Measurements from ENCODE around the gene TMEM253. TPM values are rescaled to one million over a fixed set of nuclear protein-coding genes. Genes with fewer than 3 reads are reported as not detected.

The TMEM253 gene
- polyA plus RNA-seq (2012; ENCODE audit: insufficient read depth, insufficient read length, low read depth) = 4.6 TPM

GRCh38 chr14:21100931-21101330 lies at the start of gene TMEM253:
TMEM253 (plus strand) TSS chr14:21101066; CDS start chr14:21101344, 278 bp downstream.
- Histone ChIP-seq H3K4me3 (ENCODE audit: low read depth, low read length) (no peak within 1 kb of the TSS), H3K27me3 (no peaks in the 10 kb centered on the region), H3K9me3 (no peaks in the 10 kb centered on the region), H3K36me3 (no peaks in the 10 kb centered on the region), H3K4me1 (peaks cover 26% of the 10 kb centered on the region)
- no peak for DNase-seq
- TF ChIP-seq CTCF (IDR thresholded peaks at IDR 0.05; ENCODE audit: low read depth, low read length) = no peak

DNA sequence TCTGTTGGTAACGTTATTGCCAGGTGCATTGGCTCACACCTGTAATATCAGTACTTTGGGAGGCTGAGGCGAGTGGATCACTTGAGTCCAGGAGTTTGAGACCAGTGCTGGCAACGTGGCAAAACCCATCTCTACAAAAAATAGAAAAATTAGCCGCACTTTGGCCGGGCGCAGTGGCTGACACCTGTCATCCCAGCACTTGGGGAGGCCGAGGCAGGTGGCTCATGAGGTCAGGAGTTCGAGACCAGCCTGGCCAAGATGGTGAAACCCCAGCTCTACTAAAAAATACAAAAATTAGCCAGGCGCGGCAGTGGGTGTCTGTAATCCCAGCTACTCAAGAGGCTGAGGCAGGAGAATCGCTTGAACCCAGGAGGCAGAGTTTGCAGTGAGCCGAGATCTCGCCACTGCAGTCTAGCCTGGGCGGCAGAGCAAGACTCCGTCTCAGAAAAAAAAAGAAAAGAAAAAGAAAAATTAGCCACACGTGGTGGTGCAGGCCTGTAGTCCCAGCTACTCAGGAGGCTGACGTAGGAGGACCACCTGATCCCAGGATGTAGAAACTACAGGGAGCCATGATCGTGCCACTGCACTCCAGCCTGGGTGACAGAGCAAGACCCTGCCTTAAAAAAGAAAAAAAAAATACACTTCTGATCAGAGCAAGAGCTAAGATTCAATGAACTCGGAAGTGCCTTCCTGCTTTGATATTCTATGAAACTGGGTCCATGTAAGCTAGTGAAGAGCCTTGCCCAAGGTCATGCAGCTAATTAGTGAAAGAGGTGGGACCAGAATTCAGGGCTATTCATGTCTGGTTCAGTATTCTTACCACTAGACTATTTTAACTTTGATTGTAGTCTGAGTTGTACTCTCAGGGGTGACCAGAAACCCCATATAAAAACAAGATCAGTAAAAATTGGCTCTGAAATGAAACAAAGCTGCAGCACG lies 47.4 kb upstream of the TMEM253 start:
- no peak overlapping the region for H3K4me3 ChIP-seq (ENCODE audit: low read depth, low read length)

GRCh38 chr14:21054123-21054767 lies 46.6 kb upstream of the TMEM253 start:
- DNase-seq = no peak
- Histone ChIP-seq H3K9me3 (no peaks in the 10 kb centered on the region), H3K27me3 (no peaks in the 10 kb centered on the region), H3K4me3 (ENCODE audit: low read depth, low read length) (no peak overlapping the region), H3K4me1 (no peaks in the 10 kb centered on the region; the same call in 1 of the 2 replicates), H3K36me3 (no peaks in the 10 kb centered on the region)
- TF ChIP-seq CTCF (IDR thresholded peaks at IDR 0.05; ENCODE audit: low read depth, low read length) = no peak

More for the DNA sequence above, 47.4 kb upstream of the TMEM253 start:
- no peaks in the 10 kb centered on the region; the same call in 1 of the 2 replicates for H3K4me1 ChIP-seq
- H3K36me3 ChIP-seq = no peaks in the 10 kb centered on the region
- no peak for DNase-seq
- H3K9me3 ChIP-seq = no peaks in the 10 kb centered on the region
- TF ChIP-seq CTCF (IDR thresholded peaks at IDR 0.05; ENCODE audit: low read depth, low read length) = no peak
- H3K27me3 ChIP-seq = no peaks in the 10 kb centered on the region

- Histone ChIP-seq H3K27me3 (no peaks in the 10 kb centered on the region), H3K36me3 (no peaks in the 10 kb centered on the region), H3K4me3 (ENCODE audit: low read depth, low read length) (no peak overlapping the region), H3K4me1 (no peaks in the 10 kb centered on the region; the same call in 1 of the 2 replicates), H3K9me3 (no peaks in the 10 kb centered on the region)
- no peak for DNase-seq
- no peak for TF ChIP-seq CTCF (IDR thresholded peaks at IDR 0.05; ENCODE audit: low read depth, low read length)
Observed at GRCh38 chr14:21054768-21055145, 46.1 kb upstream of the TMEM253 start.

DNA sequence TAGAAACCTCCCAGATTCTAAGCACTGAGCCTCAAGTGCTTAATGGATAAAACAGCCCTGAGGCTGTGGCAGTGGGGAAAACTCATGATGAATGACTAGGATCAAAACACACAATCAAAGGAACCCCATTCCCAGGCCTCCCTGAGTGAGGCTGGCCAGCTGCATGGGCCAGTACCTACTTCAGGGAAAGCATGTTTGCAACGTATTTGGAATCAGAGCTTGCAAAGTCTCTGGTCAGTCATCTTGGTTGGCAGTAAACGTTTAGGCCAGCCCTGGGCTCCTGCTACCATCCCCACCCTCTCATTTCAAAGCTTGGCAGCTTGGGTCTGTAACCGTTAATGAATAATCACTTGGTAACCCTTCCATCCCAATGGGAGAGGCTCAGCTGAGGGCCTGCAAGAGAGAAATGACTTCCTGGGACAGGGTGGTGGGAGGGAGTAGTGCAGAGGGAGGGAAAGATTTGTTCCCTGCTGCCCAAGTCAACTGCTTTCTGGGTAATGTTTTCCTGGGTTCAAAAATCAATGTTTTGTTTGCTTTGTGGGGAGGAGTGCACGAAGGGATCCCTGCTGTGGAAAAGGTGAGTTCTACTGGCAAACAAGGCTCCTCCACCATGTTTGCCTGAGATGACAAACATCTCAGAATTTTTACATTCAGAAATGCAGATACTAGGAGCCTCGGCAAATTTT lies 45.3 kb upstream of the TMEM253 start:
- Histone ChIP-seq H3K36me3 (no peaks in the 10 kb centered on the region), H3K27me3 (no peaks in the 10 kb centered on the region), H3K4me1 (no peaks in the 10 kb centered on the region; the same call in 1 of the 2 replicates), H3K9me3 (no peaks in the 10 kb centered on the region), H3K4me3 (ENCODE audit: low read depth, low read length) (no peak overlapping the region)
- no peak for DNase-seq
- no peak for TF ChIP-seq CTCF (IDR thresholded peaks at IDR 0.05; ENCODE audit: low read depth, low read length)
